SU-DHL-6 (cell line): ENCODE measurements around the gene MTA3.

Experiments
- H2AFZ ChIP-seq: fragments of 200-600 bp; sonication (generic); 2 replicates; pipeline ENCODE4 v1.6.1; 2014; ENCODE audit warnings: low read depth, mild to moderate bottlenecking, moderate library complexity, mixed read lengths, antibody characterized with exemption, low read length; ENCODE audit not compliant: severe bottlenecking
- H3F3A ChIP-seq: fragments of 200-600 bp; shearing (Covaris generic); 2 replicates; pipeline ENCODE4 v1.6.0; 2016; ENCODE audit warnings: antibody characterized with exemption, mild to moderate bottlenecking; ENCODE audit not compliant: insufficient read depth
- H3K27ac ChIP-seq: fragments of 200-600 bp; sonication (generic); 2 replicates; pipeline ENCODE4 v1.5.1; 2016; ENCODE audit warnings: low read depth, mild to moderate bottlenecking, low read length, moderate library complexity, mixed read lengths
- H3K27me3 ChIP-seq: fragments of 200-600 bp; sonication (generic), shearing (Covaris generic); 2 replicates; pipeline ENCODE4 v1.6.0; 2014; ENCODE audit warnings: mild to moderate bottlenecking, low read length
- H3K36me3 ChIP-seq: fragments of 200-600 bp; sonication (generic); 2 replicates; pipeline ENCODE4 v1.6.1; 2014; ENCODE audit warnings: mild to moderate bottlenecking, low read length, mixed read lengths
- H3K4me2 ChIP-seq: fragments of 300-600, 200-600 bp; shearing (Covaris generic), sonication (generic); 2 replicates; pipeline ENCODE4 v1.6.0; 2014; ENCODE audit warnings: low read length, low read depth, mild to moderate bottlenecking; ENCODE audit not compliant: poor library complexity, severe bottlenecking
- H3K4me3 ChIP-seq: fragments of 200-600 bp; sonication (generic); 2 replicates; pipeline ENCODE4 v1.5.1; 2014; ENCODE audit warnings: antibody characterized with exemption, low read length, mild to moderate bottlenecking, mixed read lengths; ENCODE audit not compliant: insufficient read depth, poor library complexity, severe bottlenecking
- H3K79me2 ChIP-seq: fragments of 200-600 bp; sonication (generic); 2 replicates; pipeline ENCODE4 v1.6.1; 2014; ENCODE audit warnings: mild to moderate bottlenecking, low read length, moderate library complexity; ENCODE audit not compliant: insufficient read depth
- H3K9ac ChIP-seq: fragments of 200-600 bp; sonication (generic); 2 replicates; pipeline ENCODE4 v1.7.0; 2014; ENCODE audit warnings: mild to moderate bottlenecking, low read length
- H3K9me2 ChIP-seq: fragments of 200-600 bp; sonication (generic); replicated peaks from 2 replicates; pipeline ENCODE4 v1.6.1; 2014; ENCODE audit warnings: low read length; ENCODE audit not compliant: insufficient read depth
- H3K9me3 ChIP-seq: fragments of 200-600 bp; sonication (generic); 2 replicates; pipeline ENCODE4 v1.6.1; 2014; ENCODE audit warnings: low read length, mixed read lengths; ENCODE audit not compliant: insufficient read depth
- H4K20me1 ChIP-seq: fragments of 200-600 bp; sonication (generic); 2 replicates; pipeline ENCODE4 v1.6.1; 2014; ENCODE audit warnings: low read depth, mild to moderate bottlenecking, antibody characterized with exemption, low read length, moderate library complexity, mixed read lengths
- EZH2phosphoT487 ChIP-seq: fragments of 200-600 bp; sonication (generic), shearing (Covaris generic); conservative IDR thresholded peaks from 2 replicates; pipeline ENCODE4 v1.6.1; 2018; ENCODE audit warnings: mild to moderate bottlenecking, antibody characterized with exemption, low read length, moderate library complexity, mixed read lengths
- TF ChIP-seq, protein P1 (sequence below): fragments of 200-600 bp; sonication (generic); IDR thresholded peaks from one replicate; pipeline ENCODE4 v1.5.1; 2017; ENCODE audit warnings: antibody characterized with exemption, mild to moderate bottlenecking, low read length, moderate library complexity; ENCODE audit not compliant: insufficient read depth, poor library complexity, severe bottlenecking

Gene MTA3

DNA sequence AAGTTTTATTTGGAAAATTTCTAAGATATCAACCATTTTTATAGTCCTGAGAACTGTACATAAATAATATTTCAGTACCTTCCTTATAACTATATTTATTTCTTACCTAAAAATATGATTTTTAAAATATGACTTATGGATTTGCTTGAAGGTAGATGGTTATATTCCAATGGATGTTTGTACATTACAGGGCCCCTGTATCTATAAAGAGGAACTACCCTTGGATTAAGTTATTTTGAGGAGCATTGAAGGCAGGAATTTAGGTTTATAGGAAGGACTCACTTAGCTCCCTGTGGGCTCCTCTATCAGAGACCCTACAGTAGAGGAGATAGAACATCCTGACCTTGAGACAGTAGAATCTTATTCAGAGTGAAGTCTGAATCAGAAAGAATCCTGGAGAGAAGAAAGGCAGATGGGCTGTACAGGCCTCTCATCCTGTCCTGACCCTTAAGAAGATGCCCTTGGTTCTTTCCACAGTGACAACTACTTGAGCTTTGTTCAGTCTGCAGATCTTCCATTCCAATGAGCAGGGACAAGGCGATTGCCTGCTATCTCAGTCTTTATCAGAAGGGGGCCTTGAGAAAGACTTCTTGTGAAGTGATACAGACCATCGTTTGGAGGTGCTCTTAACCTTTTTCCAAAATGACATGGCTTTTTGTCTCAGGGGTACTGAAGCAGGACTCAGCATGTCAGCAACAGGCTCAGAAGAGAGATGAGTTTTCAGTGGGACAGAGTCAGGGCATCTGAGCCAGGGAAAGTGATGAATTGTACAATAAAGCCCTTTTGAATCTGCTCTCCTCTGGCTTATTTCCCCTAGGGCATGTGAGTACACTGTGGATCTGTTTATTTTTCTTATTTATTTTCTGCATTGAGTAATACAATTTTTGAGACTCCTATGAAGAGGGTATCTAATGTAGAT is 174.6 kb downstream of the MTA3 start:
- no peaks in the 10 kb centered on the region for H3K9me3 ChIP-seq
- H3K79me2 ChIP-seq = no peaks in the 10 kb centered on the region
- no peak overlapping the region for H3K9ac ChIP-seq
- H3F3A ChIP-seq = no peaks in the 10 kb centered on the region
- no peak overlapping the region for H3K4me3 ChIP-seq
- no peaks in the 10 kb centered on the region for H3K9me2 ChIP-seq
- TF ChIP-seq, protein P1, sequence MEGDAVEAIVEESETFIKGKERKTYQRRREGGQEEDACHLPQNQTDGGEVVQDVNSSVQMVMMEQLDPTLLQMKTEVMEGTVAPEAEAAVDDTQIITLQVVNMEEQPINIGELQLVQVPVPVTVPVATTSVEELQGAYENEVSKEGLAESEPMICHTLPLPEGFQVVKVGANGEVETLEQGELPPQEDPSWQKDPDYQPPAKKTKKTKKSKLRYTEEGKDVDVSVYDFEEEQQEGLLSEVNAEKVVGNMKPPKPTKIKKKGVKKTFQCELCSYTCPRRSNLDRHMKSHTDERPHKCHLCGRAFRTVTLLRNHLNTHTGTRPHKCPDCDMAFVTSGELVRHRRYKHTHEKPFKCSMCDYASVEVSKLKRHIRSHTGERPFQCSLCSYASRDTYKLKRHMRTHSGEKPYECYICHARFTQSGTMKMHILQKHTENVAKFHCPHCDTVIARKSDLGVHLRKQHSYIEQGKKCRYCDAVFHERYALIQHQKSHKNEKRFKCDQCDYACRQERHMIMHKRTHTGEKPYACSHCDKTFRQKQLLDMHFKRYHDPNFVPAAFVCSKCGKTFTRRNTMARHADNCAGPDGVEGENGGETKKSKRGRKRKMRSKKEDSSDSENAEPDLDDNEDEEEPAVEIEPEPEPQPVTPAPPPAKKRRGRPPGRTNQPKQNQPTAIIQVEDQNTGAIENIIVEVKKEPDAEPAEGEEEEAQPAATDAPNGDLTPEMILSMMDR = no peak
- no peak for TF ChIP-seq EZH2phosphoT487
- no peaks in the 10 kb centered on the region for H3K27me3 ChIP-seq
- H4K20me1 ChIP-seq = no peaks in the 10 kb centered on the region
- H3K36me3 ChIP-seq = peaks cover 6% of the 10 kb centered on the region
- H2AFZ ChIP-seq = no peak overlapping the region
- no peak overlapping the region for H3K4me2 ChIP-seq
- H3K27ac ChIP-seq = no peak overlapping the region

DNA sequence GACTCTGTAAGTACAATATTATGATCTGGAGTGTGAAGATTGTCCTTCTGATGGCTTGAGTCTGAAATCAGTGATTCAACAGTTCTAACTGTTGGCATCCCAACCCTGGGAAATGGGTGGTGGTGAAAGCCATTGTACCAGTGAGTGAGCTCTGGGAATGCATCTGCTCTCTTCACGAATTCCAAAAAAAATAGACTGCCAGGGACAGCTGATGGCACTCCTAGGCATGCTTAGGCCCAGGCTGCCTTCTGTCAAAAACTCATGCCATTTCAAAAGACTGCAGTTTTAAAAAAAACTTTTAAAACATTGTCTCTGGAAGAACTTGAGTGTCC is 175.2 kb downstream of the MTA3 start:
- no peak overlapping the region for H3K4me3 ChIP-seq
- no peaks in the 10 kb centered on the region for H3K27me3 ChIP-seq
- no peaks in the 10 kb centered on the region for H3K9me3 ChIP-seq

GRCh38 chr2:42744545-42745082 is 176.2 kb downstream of the MTA3 start:
- Histone ChIP-seq H3K27ac (no peak overlapping the region), H3K27me3 (no peaks in the 10 kb centered on the region), H3K9me2 (no peaks in the 10 kb centered on the region), H3K9ac (no peak overlapping the region), H3K9me3 (no peaks in the 10 kb centered on the region), H3K79me2 (no peaks in the 10 kb centered on the region), H4K20me1 (no peaks in the 10 kb centered on the region), H3F3A (no peaks in the 10 kb centered on the region), H2AFZ (no peak overlapping the region), H3K4me2 (no peak overlapping the region), H3K36me3 (0 out of 2 replicates have a peak, but pooled peaks cover 4% of the 10 kb centered on the region), H3K4me3 (no peak overlapping the region)
- TF ChIP-seq, protein P1 = no peak
- TF ChIP-seq EZH2phosphoT487 = no peak

More for the DNA sequence above, 175.2 kb downstream of the MTA3 start:
- TF ChIP-seq, protein P1 = no peak
- no peak for TF ChIP-seq EZH2phosphoT487
- Histone ChIP-seq H3K27ac (no peak overlapping the region), H3F3A (no peaks in the 10 kb centered on the region), H3K9me2 (no peaks in the 10 kb centered on the region), H3K4me2 (no peak overlapping the region), H3K79me2 (no peaks in the 10 kb centered on the region), H3K36me3 (0 out of 2 replicates have a peak, but pooled peaks cover 6% of the 10 kb centered on the region), H4K20me1 (no peaks in the 10 kb centered on the region), H2AFZ (no peak overlapping the region), H3K9ac (no peak overlapping the region)
